Muscle layer of colon (tissue), 2 donors: ENCODE data around the gene COPS9.

ENCODE experiments used
- H3K27ac ChIP-seq: one replicate; pipeline ENCODE4 v1.7.0; 2013; ENCODE audit warnings: low read depth, mild to moderate bottlenecking, low read length, moderate library complexity
- H3K27me3 ChIP-seq, 2 donors: one replicate each; pipeline ENCODE4 v1.7.0; 2013; ENCODE audit warnings: low read length in 2 of 2, mild to moderate bottlenecking in 2 of 2; ENCODE audit not compliant: insufficient read depth in 2 of 2, control insufficient read depth in 1 of 2
- H3K36me3 ChIP-seq: one replicate; pipeline ENCODE4 v1.7.0; 2013; ENCODE audit warnings: mild to moderate bottlenecking, low read length; ENCODE audit not compliant: insufficient read depth
- H3K4me1 ChIP-seq: one replicate; pipeline ENCODE4 v1.7.0; 2013; ENCODE audit warnings: mild to moderate bottlenecking, low read length; ENCODE audit not compliant: insufficient read depth
- H3K4me3 ChIP-seq, 2 donors: one replicate each; pipeline ENCODE4 v1.7.0; 2013; ENCODE audit warnings: low read length in 2 of 2, low read depth in 1 of 2, mild to moderate bottlenecking in 1 of 2, moderate library complexity in 1 of 2
- H3K9ac ChIP-seq: one replicate; pipeline ENCODE4 v1.7.0; 2013; ENCODE audit warnings: low read length
- H3K9me3 ChIP-seq: one replicate; pipeline ENCODE4 v1.7.0; 2013; ENCODE audit warnings: mild to moderate bottlenecking, low read length
- donor health status: abdominal sarcoma.
- donor health status: Adenocarcinoma of cecum.

COPS9 gene

GRCh38 chr2:240156435-240157146, 20.5 kb upstream of the COPS9 start:
- no peak overlapping the region for H3K27ac ChIP-seq
- peaks cover 0 to 9% of the 10 kb centered on the region in 2 donors for H3K27me3 ChIP-seq
- no peak overlapping the region for H3K4me3 ChIP-seq
- no peaks in the 10 kb centered on the region for H3K4me1 ChIP-seq
- H3K9ac ChIP-seq: no peak overlapping the region
- H3K9me3 ChIP-seq: no peaks in the 10 kb centered on the region
- H3K36me3 ChIP-seq: no peaks in the 10 kb centered on the region

- H3K4me3 ChIP-seq: no peak overlapping the region
- H3K4me1 ChIP-seq: no peaks in the 10 kb centered on the region
- no peaks in the 10 kb centered on the region for H3K9me3 ChIP-seq
- no peak overlapping the region for H3K27ac ChIP-seq
- H3K27me3 ChIP-seq: peaks cover 0 to 14% of the 10 kb centered on the region in 2 donors
- H3K36me3 ChIP-seq: no peaks in the 10 kb centered on the region
- H3K9ac ChIP-seq: no peak overlapping the region
Observed at GRCh38 chr2:240155745-240156390, 19.8 kb upstream of the COPS9 start.

GRCh38 chr2:240155048-240155744, 19.1 kb upstream of the COPS9 start:
- no peak overlapping the region for H3K27ac ChIP-seq

GRCh38 chr2:240154606-240155005, 18.5 kb upstream of the COPS9 start:
- Histone ChIP-seq H3K4me3 (no peak overlapping the region), H3K27me3 (peaks cover 0 to 26% of the 10 kb centered on the region in 2 donors), H3K36me3 (no peaks in the 10 kb centered on the region), H3K9me3 (no peaks in the 10 kb centered on the region), H3K9ac (no peak overlapping the region), H3K4me1 (no peaks in the 10 kb centered on the region), H3K27ac (no peak overlapping the region)

More at GRCh38 chr2:240155048-240155744, 19.1 kb upstream of the COPS9 start:
- H3K36me3 ChIP-seq: no peaks in the 10 kb centered on the region
- peaks cover 0 to 21% of the 10 kb centered on the region in 2 donors for H3K27me3 ChIP-seq
- H3K9me3 ChIP-seq: no peaks in the 10 kb centered on the region
- no peak overlapping the region for H3K9ac ChIP-seq
- H3K4me1 ChIP-seq: no peaks in the 10 kb centered on the region
- H3K4me3 ChIP-seq: no peak overlapping the region

GRCh38 chr2:240153418-240153817, 17.3 kb upstream of the COPS9 start:
- no peak overlapping the region for H3K4me3 ChIP-seq
- no peaks in the 10 kb centered on the region for H3K9me3 ChIP-seq
- no peaks in the 10 kb centered on the region for H3K4me1 ChIP-seq
- H3K36me3 ChIP-seq: no peaks in the 10 kb centered on the region
- no peak overlapping the region for H3K27ac ChIP-seq
- H3K9ac ChIP-seq: no peak overlapping the region
- H3K27me3 ChIP-seq: peaks cover 0 to 34% of the 10 kb centered on the region in 2 donors

- H3K9ac ChIP-seq: no peak overlapping the region
- no peak overlapping the region for H3K27ac ChIP-seq
- H3K36me3 ChIP-seq: no peaks in the 10 kb centered on the region
- H3K4me3 ChIP-seq: no peak overlapping the region
- H3K9me3 ChIP-seq: no peaks in the 10 kb centered on the region
- peaks cover 0 to 29% of the 10 kb centered on the region in 2 donors for H3K27me3 ChIP-seq
- no peaks in the 10 kb centered on the region for H3K4me1 ChIP-seq
Observed at GRCh38 chr2:240151477-240152031, 15.4 kb upstream of the COPS9 start.

GRCh38 chr2:240149943-240150784, 14.1 kb upstream of the COPS9 start:
- H3K27me3 ChIP-seq: peaks cover 0 to 29% of the 10 kb centered on the region in 2 donors
- no peaks in the 10 kb centered on the region for H3K9me3 ChIP-seq
- H3K36me3 ChIP-seq: no peaks in the 10 kb centered on the region
- H3K27ac ChIP-seq: no peak overlapping the region
- H3K4me3 ChIP-seq: no peak overlapping the region
- H3K4me1 ChIP-seq: no peaks in the 10 kb centered on the region
- H3K9ac ChIP-seq: no peak overlapping the region

- no peak overlapping the region for H3K9ac ChIP-seq
- peaks cover 6% of the 10 kb centered on the region for H3K4me1 ChIP-seq
- no peak overlapping the region for H3K4me3 ChIP-seq
- no peak overlapping the region for H3K27ac ChIP-seq
- H3K36me3 ChIP-seq: no peaks in the 10 kb centered on the region
- H3K9me3 ChIP-seq: no peaks in the 10 kb centered on the region
- peaks cover 0 to 38% of the 10 kb centered on the region in 2 donors for H3K27me3 ChIP-seq
Observed at GRCh38 chr2:240147911-240148587, 11.9 kb upstream of the COPS9 start.

- H3K9ac ChIP-seq: no peak overlapping the region
- H3K4me3 ChIP-seq: no peak overlapping the region
- no peak overlapping the region for H3K27ac ChIP-seq
- H3K4me1 ChIP-seq: peaks cover 6% of the 10 kb centered on the region
- H3K9me3 ChIP-seq: no peaks in the 10 kb centered on the region
- H3K36me3 ChIP-seq: no peaks in the 10 kb centered on the region
- H3K27me3 ChIP-seq: peaks cover 0 to 42% of the 10 kb centered on the region in 2 donors
Observed at GRCh38 chr2:240147382-240147781, 11.3 kb upstream of the COPS9 start.

GRCh38 chr2:240146627-240147278, 10.6 kb upstream of the COPS9 start:
- H3K27ac ChIP-seq: no peak overlapping the region
- no peak overlapping the region for H3K4me3 ChIP-seq
- H3K4me1 ChIP-seq: peaks cover 6% of the 10 kb centered on the region
- H3K27me3 ChIP-seq: peaks cover 0 to 42% of the 10 kb centered on the region in 2 donors
- no peak overlapping the region for H3K9ac ChIP-seq
- H3K9me3 ChIP-seq: no peaks in the 10 kb centered on the region
- no peaks in the 10 kb centered on the region for H3K36me3 ChIP-seq
